Fibroblast of lung (primary cell): ENCODE measurements around the gene CDKAL1.

Experiments used
- CTCF ChIP-seq, 2 donors: IDR thresholded peaks in 1 of 2; conservative IDR thresholded peaks in 1 of 2; 1 replicate in 1 of 2; 2 replicates in 1 of 2; pipeline ENCODE4 v1.5.1; 2011 to 2012; ENCODE audit warnings: low read length in 2 of 2, control low read depth in 1 of 2, inconsistent platforms in 1 of 2, low read depth in 1 of 2, mild to moderate bottlenecking in 1 of 2
- EZH2 ChIP-seq: IDR thresholded peaks from 2 replicates; pipeline ENCODE4 v1.5.1; 2012; ENCODE audit warnings: low read length, control low read depth, mild to moderate bottlenecking; ENCODE audit errors: missing control alignments

- no peak for TF ChIP-seq CTCF (conservative IDR thresholded peaks at IDR 0.05 in 1 of 2, IDR thresholded peaks at IDR 0.05 in 1 of 2; ENCODE audit: low read depth in 1 of 2, low read length in 2 of 2)
- TF ChIP-seq EZH2: no peak
Observed at GRCh38 chr6:20797597-20797996, 263.3 kb downstream of the CDKAL1 start.
